NCI-H1694 treated with DMSO at 0.1 percent for 48 hours (cell line): Measurements from ENCODE around the gene RWDD3.

Source experiments
- DNase-seq: peaks from one replicate; lab custom pipeline; 2025; lab: John Stamatoyannopoulos, UW

RWDD3 gene

DNA sequence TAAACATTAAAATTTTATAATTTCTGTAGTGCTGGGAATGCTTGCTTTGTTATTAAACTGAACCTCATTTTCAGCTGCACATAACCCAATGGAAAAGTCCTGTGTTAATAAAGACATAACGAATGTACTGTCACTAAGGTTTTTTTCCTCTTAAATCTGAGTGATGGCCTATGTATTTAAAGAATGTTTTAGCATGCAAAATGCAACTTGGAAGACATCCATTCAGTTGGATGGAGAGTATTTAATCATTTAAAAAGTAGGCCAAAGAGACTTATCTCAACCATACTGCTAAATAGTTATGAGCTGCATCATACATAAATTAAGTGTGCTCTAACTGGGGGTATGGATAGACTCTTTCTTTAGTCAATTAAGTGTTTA lies 48.5 kb downstream of the RWDD3 start:
- DNase-seq: no peak

DNA sequence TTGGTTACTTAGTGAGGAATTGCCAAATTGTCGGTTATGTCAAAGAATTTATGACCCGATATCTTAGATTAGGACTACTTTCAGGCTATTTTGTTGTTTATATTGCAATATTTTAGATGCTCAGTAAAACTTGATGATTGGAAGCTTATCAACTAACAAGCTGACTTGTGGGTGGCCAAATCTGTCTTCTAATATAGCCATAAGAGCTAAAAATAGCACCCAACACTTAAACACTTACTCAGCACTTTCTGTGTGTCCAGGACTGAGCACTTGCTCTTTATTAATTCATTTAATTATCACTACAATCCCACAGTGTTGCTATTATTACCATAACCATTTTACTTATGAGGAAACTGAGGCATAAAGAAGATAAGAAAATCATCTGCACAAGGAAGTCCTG lies 50.4 kb downstream of the RWDD3 start:
- no peak for DNase-seq

- no peak for DNase-seq
These were observed 52.5 kb downstream of the RWDD3 start for GRCh38 chr1:95286479-95286878.

GRCh38 chr1:95287081-95287480 lies 53.1 kb downstream of the RWDD3 start:
- DNase-seq: peak; percentile 36

DNA sequence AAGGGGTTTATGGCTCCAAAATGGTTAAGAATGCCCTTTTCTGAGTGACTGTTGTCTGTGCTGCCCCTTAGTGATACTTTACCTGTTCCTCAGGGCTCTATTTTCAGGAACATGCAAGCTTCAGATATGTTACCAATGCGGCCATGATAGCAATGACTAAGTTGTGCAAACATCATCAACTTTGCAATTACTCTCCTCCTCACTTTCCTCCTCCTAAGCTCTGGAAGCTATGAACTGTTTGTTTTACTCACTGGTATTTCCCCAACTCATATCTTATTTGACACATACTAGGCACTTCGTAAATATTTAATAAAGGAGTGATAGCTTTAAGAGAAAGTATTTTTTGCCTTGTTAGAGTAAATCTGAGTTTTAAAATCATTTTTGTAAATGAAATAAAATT lies 53.8 kb downstream of the RWDD3 start:
- DNase-seq: no peak
